KMS-11 (cell line): ENCODE results near the gene FERMT3.

Source experiments
- H2AFZ ChIP-seq: fragments of 200-600 bp; sonication (generic); 2 replicates; pipeline ENCODE4 v1.6.1; 2016; ENCODE audit warnings: antibody characterized with exemption, mixed run types, low read depth
- H3K27ac ChIP-seq: fragments of 200-600 bp; sonication (generic); 2 replicates; pipeline ENCODE4 v1.6.1; 2016; ENCODE audit warnings: mild to moderate bottlenecking, mixed run types
- H3K27me3 ChIP-seq: fragments of 200-600 bp; sonication (generic); 2 replicates; pipeline ENCODE4 v1.6.1; 2017; ENCODE audit warnings: mild to moderate bottlenecking, low read depth, mixed run types, moderate library complexity; ENCODE audit not compliant: insufficient read depth
- H3K36me3 ChIP-seq: fragments of 200-600 bp; sonication (generic); 2 replicates; pipeline ENCODE4 v1.6.1; 2017; ENCODE audit warnings: mild to moderate bottlenecking, mixed run types; ENCODE audit not compliant: insufficient read depth
- H3K4me1 ChIP-seq: fragments of 200-600 bp; sonication (generic); 2 replicates; pipeline ENCODE4 v1.6.1; 2016; ENCODE audit warnings: mild to moderate bottlenecking, low read depth, mixed run types; ENCODE audit not compliant: poor library complexity, severe bottlenecking
- H3K4me2 ChIP-seq: fragments of 200-600 bp; sonication (generic); 2 replicates; pipeline ENCODE4 v1.7.0; 2016; ENCODE audit warnings: mild to moderate bottlenecking, mixed run types
- H3K4me3 ChIP-seq: fragments of 200-600 bp; sonication (generic); IDR thresholded peaks from 2 replicates; pipeline ENCODE4 v1.6.1; 2017; ENCODE audit warnings: low read depth, low read length, mixed read lengths; ENCODE audit not compliant: insufficient read depth
- H3K79me2 ChIP-seq: fragments of 200-600 bp; sonication (generic); 2 replicates; pipeline ENCODE4 v1.6.1; 2016; ENCODE audit warnings: low read depth, mixed run types; ENCODE audit not compliant: insufficient read depth
- H3K9ac ChIP-seq: fragments of 200-600 bp; sonication (generic); 2 replicates; pipeline ENCODE4 v1.6.1; 2016; ENCODE audit warnings: mild to moderate bottlenecking, mixed run types
- H4K20me1 ChIP-seq: fragments of 200-600 bp; sonication (generic); 2 replicates; pipeline ENCODE4 v1.6.1; 2016; ENCODE audit warnings: mild to moderate bottlenecking, mixed run types; ENCODE audit not compliant: insufficient read depth
- CTCF ChIP-seq: fragments of 200-600 bp; sonication (generic); conservative IDR thresholded peaks from 2 replicates; pipeline ENCODE4 v1.6.1; 2017; ENCODE audit warnings: low read depth, mild to moderate bottlenecking, antibody characterized with exemption, low read length, moderate library complexity, mixed read lengths

The FERMT3 gene

GRCh38 chr11:64211181-64211872, 4.8 kb downstream of the FERMT3 start:
- TF ChIP-seq CTCF = no peak
- Histone ChIP-seq H3K4me2 (no peak overlapping the region), H3K36me3 (no peaks in the 10 kb centered on the region), H3K4me3 (no peak overlapping the region), H3K27ac (no peak overlapping the region), H3K27me3 (no peaks in the 10 kb centered on the region), H3K79me2 (no peaks in the 10 kb centered on the region; the same call in 1 of the 2 replicates), H3K9ac (no peak overlapping the region), H2AFZ (no peak overlapping the region), H3K4me1 (peaks cover 6% of the 10 kb centered on the region), H4K20me1 (no peaks in the 10 kb centered on the region)

GRCh38 chr11:64216879-64217278, 10.4 kb downstream of the FERMT3 start:
- Histone ChIP-seq H3K4me3 (no peak overlapping the region), H3K4me2 (no peak overlapping the region), H2AFZ (no peak overlapping the region), H4K20me1 (no peaks in the 10 kb centered on the region), H3K79me2 (no peaks in the 10 kb centered on the region), H3K27ac (no peak overlapping the region), H3K27me3 (no peaks in the 10 kb centered on the region), H3K4me1 (no peaks in the 10 kb centered on the region), H3K9ac (no peak overlapping the region), H3K36me3 (no peaks in the 10 kb centered on the region)
- no peak for TF ChIP-seq CTCF

- Histone ChIP-seq H2AFZ (no peak overlapping the region), H3K4me3 (no peak overlapping the region), H4K20me1 (no peaks in the 10 kb centered on the region), H3K79me2 (no peaks in the 10 kb centered on the region), H3K4me2 (no peak overlapping the region), H3K4me1 (no peaks in the 10 kb centered on the region), H3K27me3 (no peaks in the 10 kb centered on the region), H3K27ac (no peak overlapping the region), H3K36me3 (no peaks in the 10 kb centered on the region), H3K9ac (no peak overlapping the region)
- no peak for TF ChIP-seq CTCF
Observed at GRCh38 chr11:64218628-64219353, 12.3 kb downstream of the FERMT3 start.

GRCh38 chr11:64219354-64219684, 12.8 kb downstream of the FERMT3 start:
- no peak for TF ChIP-seq CTCF
- H3K27ac ChIP-seq = no peak overlapping the region
- no peak overlapping the region for H2AFZ ChIP-seq
- no peak overlapping the region for H3K4me2 ChIP-seq
- no peaks in the 10 kb centered on the region for H3K36me3 ChIP-seq
- H4K20me1 ChIP-seq = no peaks in the 10 kb centered on the region
- H3K79me2 ChIP-seq = no peaks in the 10 kb centered on the region
- H3K9ac ChIP-seq = no peak overlapping the region
- H3K27me3 ChIP-seq = no peaks in the 10 kb centered on the region
- H3K4me3 ChIP-seq = no peak overlapping the region
- H3K4me1 ChIP-seq = no peaks in the 10 kb centered on the region
